SU-DHL-6 (cell line): ENCODE data around the gene LUZP1.

Experiments
- CTCF ChIP-seq: fragments of 200-600 bp; sonication (generic); IDR thresholded peaks from one replicate; pipeline ENCODE4 v1.5.1; 2017; ENCODE audit warnings: antibody characterized with exemption, mild to moderate bottlenecking, low read length, moderate library complexity; ENCODE audit not compliant: insufficient read depth, poor library complexity, severe bottlenecking
- EZH2phosphoT487 ChIP-seq: fragments of 200-600 bp; sonication (generic), shearing (Covaris generic); conservative IDR thresholded peaks from 2 replicates; pipeline ENCODE4 v1.6.1; 2018; ENCODE audit warnings: mild to moderate bottlenecking, antibody characterized with exemption, low read length, moderate library complexity, mixed read lengths

GRCh38 chr1:23169195-23169575 is 529 bp upstream of the LUZP1 start:
- TF ChIP-seq CTCF (no peak), EZH2phosphoT487 (no peak)
